Skeletal muscle satellite cell (primary cell): Measurements from ENCODE around the gene SLC10A1. TPM values are rescaled to one million over a fixed set of nuclear protein-coding genes. Genes with fewer than 3 reads are reported as not detected.
"Not testable (repeated sequence)": the region's sequence is repeated elsewhere in the genome, so short reads cannot be mapped to it uniquely, and the experiment has no call there.

Experiments used
- H3K27me3 ChIP-seq: 2 replicates; pipeline ENCODE4 v1.7.0; 2013; ENCODE audit warnings: low read length; ENCODE audit not compliant: control insufficient read depth, insufficient read depth
- H3K36me3 ChIP-seq: 2 replicates; pipeline ENCODE4 v1.7.0; 2013; ENCODE audit warnings: mild to moderate bottlenecking, control low read depth, low read length; ENCODE audit not compliant: insufficient read depth
- H3K4me1 ChIP-seq: 2 replicates; pipeline ENCODE4 v1.7.0; 2013; ENCODE audit warnings: low read length; ENCODE audit not compliant: control insufficient read depth, insufficient read depth
- H3K4me2 ChIP-seq: 2 replicates; pipeline ENCODE4 v1.7.0; 2013; ENCODE audit warnings: mild to moderate bottlenecking, low read length
- H3K4me3 ChIP-seq: 2 replicates; pipeline ENCODE4 v1.7.0; 2013; ENCODE audit warnings: low read length
- H3K9ac ChIP-seq: 2 replicates; pipeline ENCODE4 v1.7.0; 2013; ENCODE audit warnings: mild to moderate bottlenecking, low read depth, low read length, moderate library complexity
- H3K9me3 ChIP-seq: replicated peaks from 2 replicates; pipeline ENCODE4 v1.7.0; 2013; ENCODE audit warnings: mild to moderate bottlenecking, control low read depth, low read length
- small RNA-seq: library from RNA; depleted of rRNA; stranded (forward); fragments of <200 nt; gene quantifications from one replicate; pipeline ENCODE3, GENCODE V24; 2012

The SLC10A1 gene

GRCh38 chr14:69736405-69736804 lies 60.6 kb downstream of the SLC10A1 start:
- H3K9ac ChIP-seq, H3K4me3 ChIP-seq, H3K36me3 ChIP-seq, H3K4me1 ChIP-seq, H3K4me2 ChIP-seq, H3K9me3 ChIP-seq: not testable (repeated sequence)
- peaks cover 20% of the 10 kb centered on the region for H3K27me3 ChIP-seq

- not testable (repeated sequence) for H3K4me2 ChIP-seq, H3K36me3 ChIP-seq, H3K9ac ChIP-seq, H3K9me3 ChIP-seq, H3K4me3 ChIP-seq, H3K4me1 ChIP-seq
- peaks cover 15% of the 10 kb centered on the region for H3K27me3 ChIP-seq
Observed at GRCh38 chr14:69731919-69732598, 65.0 kb downstream of the SLC10A1 start.

- H3K4me1 ChIP-seq = peaks cover 8% of the 10 kb centered on the region
- no peak overlapping the region for H3K4me2 ChIP-seq
- H3K36me3 ChIP-seq = no peaks in the 10 kb centered on the region
- H3K27me3 ChIP-seq = no peaks in the 10 kb centered on the region
- no peak overlapping the region for H3K9ac ChIP-seq
- no peak overlapping the region for H3K4me3 ChIP-seq
- H3K9me3 ChIP-seq = no peaks in the 10 kb centered on the region
Observed at GRCh38 chr14:69727860-69728259, 69.2 kb downstream of the SLC10A1 start.

- no peaks in the 10 kb centered on the region for H3K36me3 ChIP-seq
- no peaks in the 10 kb centered on the region for H3K9me3 ChIP-seq
- H3K27me3 ChIP-seq = no peaks in the 10 kb centered on the region
- H3K4me2 ChIP-seq = peak overlapping the region; percentile 93
- H3K4me1 ChIP-seq = peaks cover 8% of the 10 kb centered on the region
- peak overlapping the region; percentile 83 for H3K9ac ChIP-seq
- H3K4me3 ChIP-seq = peak overlapping the region; percentile 76
Observed at GRCh38 chr14:69726761-69727511, 70.1 kb downstream of the SLC10A1 start.

Small RNA genes lying within 50 kb of the gene (small RNA-seq; reads per million reads assigned to genes)
- gene RF00614 = not detected
